B cell (primary cell): ENCODE results near the gene DNAI1.

ENCODE experiments used
- EZH2 ChIP-seq: IDR thresholded peaks from 2 replicates; pipeline ENCODE4 v1.6.1; 2012; ENCODE audit warnings: borderline replicate concordance, low read depth, mild to moderate bottlenecking, moderate library complexity, low read length; ENCODE audit not compliant: insufficient read depth, poor library complexity, severe bottlenecking
- TF ChIP-seq, protein P1 (sequence below): fragments of 200-600 bp; IDR thresholded peaks from one replicate; pipeline ENCODE4 v1.8.0; 2022; ENCODE audit warnings: antibody characterized with exemption, mild to moderate bottlenecking

DNA sequence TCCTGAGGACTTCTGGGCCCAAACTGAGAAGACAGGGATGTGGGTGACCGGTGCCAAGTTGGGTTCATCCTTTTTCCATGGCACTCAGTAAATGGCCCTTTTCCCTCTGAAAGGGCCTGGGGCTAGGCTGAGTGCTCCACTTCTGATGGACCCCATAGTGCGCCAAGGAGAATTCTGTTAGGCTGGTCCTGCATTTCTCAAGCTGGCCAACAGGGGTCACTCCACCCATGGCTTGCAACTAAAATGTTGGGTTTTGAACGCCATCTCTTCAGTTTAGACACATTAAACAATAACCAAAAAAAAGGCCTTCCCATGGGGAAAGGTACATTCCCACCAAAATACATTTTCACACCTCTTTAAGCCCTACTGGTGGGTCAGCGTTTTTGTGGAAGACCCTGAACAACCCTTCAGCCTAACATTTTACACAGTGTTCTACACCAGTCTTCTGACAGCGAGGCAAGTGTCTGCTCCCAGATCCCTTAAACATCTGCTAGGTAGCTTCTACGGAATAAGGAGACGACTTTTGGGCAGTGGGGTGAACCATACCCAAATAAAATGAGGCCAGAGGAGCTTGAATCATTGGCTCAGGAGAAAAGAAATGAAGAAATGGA is 103.6 kb downstream of the DNAI1 start:
- TF ChIP-seq, protein P1, sequence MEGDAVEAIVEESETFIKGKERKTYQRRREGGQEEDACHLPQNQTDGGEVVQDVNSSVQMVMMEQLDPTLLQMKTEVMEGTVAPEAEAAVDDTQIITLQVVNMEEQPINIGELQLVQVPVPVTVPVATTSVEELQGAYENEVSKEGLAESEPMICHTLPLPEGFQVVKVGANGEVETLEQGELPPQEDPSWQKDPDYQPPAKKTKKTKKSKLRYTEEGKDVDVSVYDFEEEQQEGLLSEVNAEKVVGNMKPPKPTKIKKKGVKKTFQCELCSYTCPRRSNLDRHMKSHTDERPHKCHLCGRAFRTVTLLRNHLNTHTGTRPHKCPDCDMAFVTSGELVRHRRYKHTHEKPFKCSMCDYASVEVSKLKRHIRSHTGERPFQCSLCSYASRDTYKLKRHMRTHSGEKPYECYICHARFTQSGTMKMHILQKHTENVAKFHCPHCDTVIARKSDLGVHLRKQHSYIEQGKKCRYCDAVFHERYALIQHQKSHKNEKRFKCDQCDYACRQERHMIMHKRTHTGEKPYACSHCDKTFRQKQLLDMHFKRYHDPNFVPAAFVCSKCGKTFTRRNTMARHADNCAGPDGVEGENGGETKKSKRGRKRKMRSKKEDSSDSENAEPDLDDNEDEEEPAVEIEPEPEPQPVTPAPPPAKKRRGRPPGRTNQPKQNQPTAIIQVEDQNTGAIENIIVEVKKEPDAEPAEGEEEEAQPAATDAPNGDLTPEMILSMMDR = peak; percentile 53
- TF ChIP-seq EZH2 = no peak
